ENCODE measurements around the gene SIGLEC1. TPM values are rescaled to one million over a fixed set of nuclear protein-coding genes. Genes with fewer than 3 reads are reported as not detected.

Gene SIGLEC1
- total RNA-seq, 1 donor from 2014 or later, result 6.4 TPM

DNA sequence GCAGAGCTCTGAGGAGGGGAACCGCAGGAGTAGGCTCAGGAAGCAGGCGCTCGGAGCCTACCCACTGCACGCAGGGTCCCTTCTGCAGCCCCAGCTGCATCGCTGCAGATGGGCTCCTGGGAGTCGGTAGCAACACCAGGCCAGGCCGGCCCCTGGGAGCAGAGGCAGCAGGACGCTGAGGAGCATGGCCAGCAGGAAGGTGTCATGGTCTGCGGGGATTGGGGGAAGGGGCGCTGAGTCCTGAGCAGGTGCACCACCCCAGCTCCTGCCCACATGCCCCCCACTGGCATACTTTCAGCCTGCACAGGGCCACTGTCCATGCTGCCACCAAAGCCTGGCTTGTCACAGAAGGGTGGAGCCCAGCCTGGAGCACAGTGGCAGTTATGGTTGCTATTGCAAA is 41.5 kb downstream of the SIGLEC1 start:
- DNase-seq, result no peak
- intact Hi-C loops (cut with micrococcal nuclease), result no loop called here
- H3K36me3 ChIP-seq, result no peaks in the 10 kb centered on the region

DNA sequence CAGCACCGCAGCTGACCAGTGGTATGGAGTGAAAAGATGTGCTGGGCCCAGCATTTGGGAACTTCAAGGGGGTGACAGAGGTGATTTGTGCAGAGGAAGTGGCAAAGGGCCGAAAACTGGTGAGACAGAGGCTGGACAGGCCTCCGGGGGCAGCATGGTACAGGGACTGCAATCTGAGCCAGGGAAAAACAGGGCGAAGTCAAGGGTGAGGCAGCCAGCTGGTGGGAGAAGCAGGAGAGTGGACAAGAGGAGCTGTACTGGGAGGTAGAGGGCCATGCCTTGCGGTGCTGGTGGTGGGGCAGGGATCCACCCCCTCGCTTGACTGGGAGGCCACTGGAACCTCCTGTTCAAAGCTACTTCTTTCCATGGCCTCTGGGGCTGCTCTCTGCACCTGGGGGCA is 41.9 kb downstream of the SIGLEC1 start:
- H3K4me1 ChIP-seq, result peaks cover 14% of the 10 kb centered on the region
- DNase-seq, result no peak
- peaks cover 82% of the 10 kb centered on the region for H3K27me3 ChIP-seq (ENCODE audit: low read depth)
- TF ChIP-seq, protein P1, sequence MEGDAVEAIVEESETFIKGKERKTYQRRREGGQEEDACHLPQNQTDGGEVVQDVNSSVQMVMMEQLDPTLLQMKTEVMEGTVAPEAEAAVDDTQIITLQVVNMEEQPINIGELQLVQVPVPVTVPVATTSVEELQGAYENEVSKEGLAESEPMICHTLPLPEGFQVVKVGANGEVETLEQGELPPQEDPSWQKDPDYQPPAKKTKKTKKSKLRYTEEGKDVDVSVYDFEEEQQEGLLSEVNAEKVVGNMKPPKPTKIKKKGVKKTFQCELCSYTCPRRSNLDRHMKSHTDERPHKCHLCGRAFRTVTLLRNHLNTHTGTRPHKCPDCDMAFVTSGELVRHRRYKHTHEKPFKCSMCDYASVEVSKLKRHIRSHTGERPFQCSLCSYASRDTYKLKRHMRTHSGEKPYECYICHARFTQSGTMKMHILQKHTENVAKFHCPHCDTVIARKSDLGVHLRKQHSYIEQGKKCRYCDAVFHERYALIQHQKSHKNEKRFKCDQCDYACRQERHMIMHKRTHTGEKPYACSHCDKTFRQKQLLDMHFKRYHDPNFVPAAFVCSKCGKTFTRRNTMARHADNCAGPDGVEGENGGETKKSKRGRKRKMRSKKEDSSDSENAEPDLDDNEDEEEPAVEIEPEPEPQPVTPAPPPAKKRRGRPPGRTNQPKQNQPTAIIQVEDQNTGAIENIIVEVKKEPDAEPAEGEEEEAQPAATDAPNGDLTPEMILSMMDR (IDR thresholded peaks at IDR 0.05; ENCODE audit: borderline replicate concordance), result no peak
- no peak overlapping the region for H3K27ac ChIP-seq (replicated peaks)
- H3K9me3 ChIP-seq (replicated peaks), result no peaks in the 10 kb centered on the region
- no peak overlapping the region for H3K4me3 ChIP-seq
- H3K36me3 ChIP-seq, result no peaks in the 10 kb centered on the region
- intact Hi-C loops (cut with micrococcal nuclease), result no loop called here

More for the DNA sequence above, 41.5 kb downstream of the SIGLEC1 start:
- no peak overlapping the region for H3K27ac ChIP-seq (replicated peaks)
- H3K27me3 ChIP-seq (ENCODE audit: low read depth), result peaks cover 87% of the 10 kb centered on the region
- no peak overlapping the region for H3K4me3 ChIP-seq
- H3K9me3 ChIP-seq (replicated peaks), result no peaks in the 10 kb centered on the region
- TF ChIP-seq, protein P1 (IDR thresholded peaks at IDR 0.05; ENCODE audit: borderline replicate concordance), result no peak
- peaks cover 14% of the 10 kb centered on the region for H3K4me1 ChIP-seq

DNA sequence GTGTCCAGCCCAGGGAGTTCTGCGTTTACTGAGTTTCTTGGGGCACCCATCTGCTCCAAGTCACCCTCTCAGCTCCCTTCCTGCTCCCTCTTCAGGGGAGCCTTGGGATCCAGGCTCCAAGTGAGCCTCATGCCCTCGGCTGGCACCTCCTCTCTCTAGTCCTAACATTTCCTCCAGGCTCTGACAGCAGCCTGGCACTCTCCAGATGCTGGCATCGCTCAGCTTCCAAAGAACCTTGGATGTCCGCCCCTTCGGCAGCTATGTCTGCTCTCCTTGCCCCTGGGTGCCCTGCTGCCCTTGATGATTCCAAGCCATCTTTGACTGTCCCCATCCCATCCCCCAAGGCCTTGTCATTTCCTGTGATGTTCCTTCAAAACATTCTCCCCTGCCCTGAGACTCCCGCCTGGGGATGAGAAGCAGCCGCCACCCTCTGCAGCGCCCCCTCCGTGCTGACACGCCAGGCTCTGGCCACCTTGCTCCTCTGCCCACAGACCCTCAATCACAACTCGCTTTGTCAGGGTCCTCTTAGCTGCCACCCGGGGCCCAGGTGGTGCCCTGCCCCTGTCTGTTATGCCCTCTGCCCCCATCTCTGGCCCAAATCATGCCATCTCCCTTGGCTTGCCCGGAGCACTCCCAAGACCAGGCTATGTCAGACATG is 42.6 kb downstream of the SIGLEC1 start:
- H3K27ac ChIP-seq (replicated peaks), result no peak overlapping the region
- H3K27me3 ChIP-seq (ENCODE audit: low read depth), result peaks cover 76% of the 10 kb centered on the region
- TF ChIP-seq, protein P1 (IDR thresholded peaks at IDR 0.05; ENCODE audit: borderline replicate concordance), result no peak
- DNase-seq, result no peak
- no peaks in the 10 kb centered on the region for H3K36me3 ChIP-seq
- no peak overlapping the region for H3K4me3 ChIP-seq
- no peaks in the 10 kb centered on the region for H3K9me3 ChIP-seq (replicated peaks)
- intact Hi-C loops (cut with micrococcal nuclease), result no loop called here
- peaks cover 14% of the 10 kb centered on the region for H3K4me1 ChIP-seq

DNA sequence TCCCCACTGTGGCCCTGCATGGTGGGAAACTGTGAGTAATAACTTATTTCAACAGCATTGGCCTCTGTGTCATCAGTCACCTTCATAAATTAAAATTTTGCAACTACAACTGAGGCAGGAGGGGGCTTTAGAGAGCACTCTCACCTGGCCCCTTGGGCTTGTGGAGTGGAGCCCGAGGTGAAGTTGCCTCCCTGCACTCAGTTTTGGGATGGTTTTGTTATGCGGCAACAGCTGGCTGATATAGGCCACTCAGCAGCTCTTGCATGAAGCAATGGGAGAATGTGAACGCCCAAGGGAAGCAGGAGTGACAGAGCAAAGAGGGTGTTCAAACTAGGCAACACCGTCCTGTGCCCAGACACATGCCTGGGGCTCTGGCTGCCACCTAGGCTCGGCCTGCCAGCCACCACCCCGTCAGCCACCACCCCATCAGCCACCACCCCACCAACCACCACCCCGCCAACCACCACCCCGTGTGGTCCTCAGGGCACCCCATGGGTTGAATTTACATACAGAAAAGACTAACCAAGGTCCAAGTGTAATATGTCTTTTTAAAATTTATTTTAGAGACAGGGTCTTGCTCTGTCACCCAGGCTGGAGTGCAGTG is 44.9 kb downstream of the SIGLEC1 start:
- TF ChIP-seq, protein P1 (IDR thresholded peaks at IDR 0.05; ENCODE audit: borderline replicate concordance), result no peak
- intact Hi-C loops (cut with micrococcal nuclease), result no loop called here
- Histone ChIP-seq H3K36me3 (no peaks in the 10 kb centered on the region), H3K27ac (replicated peaks) (no peak overlapping the region), H3K27me3 (ENCODE audit: low read depth) (peaks cover 65% of the 10 kb centered on the region), H3K4me3 (no peak overlapping the region), H3K9me3 (replicated peaks) (no peaks in the 10 kb centered on the region), H3K4me1 (peaks cover 7% of the 10 kb centered on the region)
- DNase-seq, result no peak

DNA sequence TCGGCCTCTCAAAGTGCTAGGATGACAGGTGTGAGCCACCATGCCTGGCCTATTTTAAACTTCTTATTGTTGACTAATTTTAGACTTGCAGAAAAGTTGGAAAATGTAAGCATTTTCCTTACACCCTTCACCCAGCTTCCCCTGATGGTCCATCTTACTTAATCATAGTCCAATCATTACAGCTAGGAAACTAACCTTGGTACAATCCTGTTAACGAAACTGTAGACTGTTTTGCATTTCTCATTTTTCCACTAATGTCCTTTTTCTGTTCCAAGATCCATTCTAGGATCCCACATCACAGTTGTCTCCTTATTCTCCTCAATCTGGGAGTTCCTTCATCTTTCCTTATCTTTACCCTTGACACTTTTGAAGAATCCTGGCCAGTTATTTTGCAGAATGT is 48.5 kb downstream of the SIGLEC1 start:
- TF ChIP-seq, protein P1 (IDR thresholded peaks at IDR 0.05; ENCODE audit: borderline replicate concordance), result no peak
- Histone ChIP-seq H3K36me3 (no peaks in the 10 kb centered on the region), H3K4me3 (no peak overlapping the region), H3K4me1 (peaks cover 9% of the 10 kb centered on the region), H3K27ac (replicated peaks) (no peak overlapping the region), H3K9me3 (replicated peaks) (no peaks in the 10 kb centered on the region), H3K27me3 (ENCODE audit: low read depth) (peaks cover 74% of the 10 kb centered on the region)
- intact Hi-C loops (cut with micrococcal nuclease), result no loop called here
- DNase-seq, result no peak

All from left ventricle myocardium inferior (tissue), 1 donor.